T-cell (primary cell): ENCODE measurements around the gene CC2D1B. TPM values are rescaled to one million over a fixed set of nuclear protein-coding genes. Genes with fewer than 3 reads are reported as not detected.

Experiments used
- ATAC-seq, 4 experiments: fragments of 200-7000 bp in 3 of 4; fragments of 150-1000 bp in 1 of 4; cut with Tn5 transposase; replicated peaks in 1 of 4; 1 replicate in 3 of 4; 2 replicates in 1 of 4; pipeline ENCODE4 v1.10.0; 2021; ENCODE audit warnings: moderate library complexity in 3 of 4, mild to moderate bottlenecking in 2 of 4, moderate number of reproducible peaks in 1 of 4
- CTCF ChIA-PET, 2 donors: fragments of 300-600 bp; sonication (Branson Sonifier 250); formaldehyde crosslinking; loops; one replicate each; lab custom pipeline; 2022; ENCODE audit warnings: antibody characterized with exemption in 2 of 2; lab: Charles Lee
- POLR2A ChIA-PET, 2 donors: fragments of 300-600 bp; sonication (Branson Sonifier 250); formaldehyde crosslinking; loops; one replicate each; lab custom pipeline; 2022; ENCODE audit warnings: antibody characterized with exemption in 2 of 2; lab: Charles Lee
- DNase-seq, 35 experiments: peaks; one replicate each; pipeline versions ENCODE4 v3.0.0 to v3.0.0-alpha.2; 2013 to 2023
- H3K27ac ChIP-seq: one replicate; pipeline ENCODE4 v1.5.1; 2013; ENCODE audit warnings: low read length
- H3K27me3 ChIP-seq, 2 experiments: replicated peaks in 1 of 2; 1 replicate in 1 of 2; 2 replicates in 1 of 2; pipeline versions ENCODE4 v1.6.1 to v1.7.0; 2013; ENCODE audit warnings: low read length in 1 of 2, mixed read lengths in 1 of 2; ENCODE audit not compliant: control insufficient read depth in 2 of 2, insufficient read depth in 2 of 2; ENCODE audit errors: extremely low read depth in 1 of 2
- H3K36me3 ChIP-seq, 2 donors: 1 replicate in 1 of 2; 2 replicates in 1 of 2; pipeline versions ENCODE4 v1.6.1 to v1.7.0; 2013; ENCODE audit warnings: low read length in 1 of 2; ENCODE audit not compliant: control insufficient read depth in 2 of 2, insufficient read depth in 1 of 2; ENCODE audit errors: extremely low read depth in 1 of 2
- H3K4me1 ChIP-seq, 2 experiments: 1 replicate in 1 of 2; 2 replicates in 1 of 2; pipeline versions ENCODE4 v1.6.1 to v1.7.0; 2013; ENCODE audit warnings: low read length in 2 of 2, mixed read lengths in 1 of 2; ENCODE audit not compliant: insufficient read depth in 2 of 2, control insufficient read depth in 1 of 2; ENCODE audit errors: extremely low read depth in 1 of 2
- H3K4me3 ChIP-seq, 2 donors: 1 replicate in 1 of 2; 2 replicates in 1 of 2; pipeline versions ENCODE4 v1.5.1 to v1.7.0; 2013; ENCODE audit warnings: mild to moderate bottlenecking in 2 of 2, low read length in 1 of 2, moderate library complexity in 1 of 2; ENCODE audit not compliant: control insufficient read depth in 1 of 2; ENCODE audit errors: extremely low read depth in 1 of 2
- H3K9me3 ChIP-seq: 2 replicates; pipeline ENCODE4 v1.7.0; 2013
- H3K27ac Mint-ChIP-seq, 2 donors: one replicate each; pipeline ENCODE4 v1.8.0; 2020 to 2021; ENCODE audit warnings: mild to moderate bottlenecking in 2 of 2, mixed read lengths in 2 of 2
- H3K27me3 Mint-ChIP-seq, 2 donors: one replicate each; pipeline ENCODE4 v1.8.0; 2021 to 2022; ENCODE audit warnings: mixed read lengths in 2 of 2
- H3K36me3 Mint-ChIP-seq: one replicate; pipeline ENCODE4 v1.8.0; 2021; ENCODE audit warnings: mixed read lengths
- H3K4me1 Mint-ChIP-seq, 3 donors: one replicate each; pipeline ENCODE4 v1.8.0; 2020 to 2022; ENCODE audit warnings: mixed read lengths in 3 of 3, mild to moderate bottlenecking in 1 of 3
- H3K4me3 Mint-ChIP-seq, 3 donors: one replicate each; pipeline ENCODE4 v1.8.0; 2020 to 2022; ENCODE audit warnings: mild to moderate bottlenecking in 3 of 3, mixed read lengths in 3 of 3, moderate library complexity in 3 of 3
- H3K9me3 Mint-ChIP-seq, 3 donors: one replicate each; pipeline ENCODE4 v1.8.0; 2020 to 2022; ENCODE audit warnings: mixed read lengths in 3 of 3
- WGBS: methylation state at CpG from one replicate; pipeline ENCODE4 v1.1.5; 2013; ENCODE audit warnings: missing lambda C conversion rate; ENCODE audit not compliant: insufficient coverage; 5-methylcytosine and 5-hydroxymethylcytosine counted together
- total RNA-seq, 35 experiments: library from RNA in 6 of 35; stranded (reverse) in 6 of 35; fragments of 120-200 nt in 1 of 35; gene quantifications; one replicate each; pipeline versions ENCODE4 v1.2.1 to v1.2.4 and lab custom pipeline; 2013 to 2026

CC2D1B gene
- total RNA-seq, 5 donors from 2014 or later (not counting 1 experiment from before 2014, with no cell fraction given), result 59.7 to 87.3 (median 83.6) TPM

DNA sequence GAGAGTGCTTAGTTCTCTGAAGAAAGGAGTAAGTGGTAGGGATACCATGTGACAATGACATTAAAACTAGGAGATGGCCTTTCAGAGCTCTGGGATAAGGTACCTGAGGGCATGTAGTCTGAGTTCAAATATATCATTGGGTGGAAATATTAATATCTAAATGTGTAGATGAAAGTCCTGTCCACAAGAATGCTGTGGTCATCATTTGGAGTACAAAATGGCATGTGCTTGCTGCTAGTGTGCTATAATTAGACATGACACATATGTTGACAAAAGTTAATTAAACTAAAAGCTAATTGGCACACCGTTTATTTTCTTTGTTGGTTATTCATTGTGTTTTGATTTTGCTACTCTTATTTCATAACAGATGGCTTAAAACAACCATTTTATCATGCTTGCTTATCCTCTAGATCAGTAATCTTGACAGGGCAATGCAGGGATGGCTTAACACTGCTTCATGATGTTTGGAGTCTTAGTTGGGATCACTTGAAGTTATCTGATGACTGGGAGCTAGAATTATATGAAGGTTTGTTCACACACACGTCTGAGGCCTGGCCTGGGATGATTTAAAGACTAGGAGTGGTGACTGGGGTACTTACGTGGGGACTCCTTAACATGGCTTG, 31.0 kb downstream of the CC2D1B start:
- CTCF ChIA-PET, result no interaction called here
- Histone ChIP-seq H3K4me3 (no peak overlapping the region), H3K36me3 (no peaks in the 10 kb centered on the region), H3K9me3 (no peaks in the 10 kb centered on the region), H3K27ac (no peak overlapping the region), H3K4me1 (no peaks in the 10 kb centered on the region), H3K27me3 (no peaks in the 10 kb centered on the region)
- no peak for DNase-seq
- Mint-ChIP-seq H3K9me3 (no peaks in the 10 kb centered on the region), H3K36me3 (peaks cover 25% of the 10 kb centered on the region), H3K4me3 (no peak overlapping the region), H3K4me1 (peaks cover 0 to 1% (median under 1%) of the 10 kb centered on the region in 3 donors), H3K27me3 (no peaks in the 10 kb centered on the region), H3K27ac (no peak overlapping the region)
- ATAC-seq, result no peak
- POLR2A ChIA-PET, result no interaction called here
- 60% methylated on average over 1 of the region's 3 CpGs for WGBS

DNA sequence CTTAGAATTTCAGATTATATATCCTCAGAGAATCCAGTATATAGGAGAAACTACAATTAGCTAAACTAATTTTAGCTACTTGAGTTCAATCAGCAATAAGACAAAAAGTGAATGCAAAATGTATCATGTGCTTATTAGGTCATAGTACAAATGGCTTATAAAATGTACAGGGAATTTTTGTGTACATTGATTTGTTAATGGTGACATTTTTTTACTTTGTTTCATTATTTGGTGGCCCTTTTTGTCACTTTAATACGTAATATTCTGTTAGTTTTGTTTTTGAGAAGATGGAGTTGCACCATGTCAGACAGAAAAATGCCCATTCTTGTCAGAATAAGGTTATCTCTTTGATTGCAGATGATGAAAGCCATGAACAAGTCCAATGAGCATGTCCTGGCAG, 33.6 kb downstream of the CC2D1B start:
- ATAC-seq, result no peak

DNA sequence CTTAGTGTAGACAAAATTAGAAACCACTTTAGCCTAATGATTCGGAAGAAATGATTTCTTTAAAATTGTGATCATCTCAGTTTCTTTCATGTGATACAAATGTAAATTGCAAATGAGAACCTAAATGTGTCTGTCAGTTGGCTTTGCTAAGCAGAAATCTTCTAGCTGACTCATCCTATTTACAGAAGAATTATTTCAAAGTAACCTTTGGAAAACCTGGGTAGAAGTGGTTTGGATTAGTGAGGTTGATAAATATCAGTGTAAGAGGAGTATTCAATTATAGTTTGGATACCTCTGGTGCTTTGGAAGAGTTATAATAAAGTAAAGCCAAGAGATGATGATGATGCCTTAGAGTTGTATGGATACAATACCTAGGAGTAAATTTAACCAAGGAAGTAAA, 37.4 kb downstream of the CC2D1B start:
- Mint-ChIP-seq H3K4me3 (no peak overlapping the region), H3K27me3 (no peaks in the 10 kb centered on the region), H3K4me1 (peaks cover 0 to 6% (median 4%) of the 10 kb centered on the region in 3 donors), H3K9me3 (no peaks in the 10 kb centered on the region), H3K27ac (no peak overlapping the region), H3K36me3 (peaks cover 11% of the 10 kb centered on the region)
- WGBS, result no CpG with 5 or more reads among the region's 1 CpG
- Histone ChIP-seq H3K36me3 (no peaks in the 10 kb centered on the region), H3K4me3 (no peak overlapping the region), H3K9me3 (no peaks in the 10 kb centered on the region), H3K27me3 (no peaks in the 10 kb centered on the region), H3K27ac (no peak overlapping the region), H3K4me1 (no peaks in the 10 kb centered on the region)
- POLR2A ChIA-PET, result no interaction called here
- ATAC-seq, result no peak
- no peak for DNase-seq
- CTCF ChIA-PET, result no interaction called here

More for the DNA sequence above, 33.6 kb downstream of the CC2D1B start:
- no peak overlapping the region for H3K27ac ChIP-seq
- no peaks in the 10 kb centered on the region for H3K27me3 Mint-ChIP-seq
- no peaks in the 10 kb centered on the region for H3K4me1 ChIP-seq
- no peaks in the 10 kb centered on the region for H3K36me3 ChIP-seq
- no peak overlapping the region for H3K4me3 ChIP-seq
- no peaks in the 10 kb centered on the region for H3K9me3 ChIP-seq
- H3K9me3 Mint-ChIP-seq, result no peaks in the 10 kb centered on the region
- no CpG with 5 or more reads among the region's 1 CpG for WGBS
- H3K4me3 Mint-ChIP-seq, result no peak overlapping the region
- POLR2A ChIA-PET, result no interaction called here
- DNase-seq, result no peak
- CTCF ChIA-PET, result no interaction called here
- peaks cover 0 to 6% (median 4%) of the 10 kb centered on the region in 3 donors for H3K4me1 Mint-ChIP-seq
- H3K27ac Mint-ChIP-seq, result no peak overlapping the region
- peaks cover 16% of the 10 kb centered on the region for H3K36me3 Mint-ChIP-seq
- H3K27me3 ChIP-seq, result no peaks in the 10 kb centered on the region

DNA sequence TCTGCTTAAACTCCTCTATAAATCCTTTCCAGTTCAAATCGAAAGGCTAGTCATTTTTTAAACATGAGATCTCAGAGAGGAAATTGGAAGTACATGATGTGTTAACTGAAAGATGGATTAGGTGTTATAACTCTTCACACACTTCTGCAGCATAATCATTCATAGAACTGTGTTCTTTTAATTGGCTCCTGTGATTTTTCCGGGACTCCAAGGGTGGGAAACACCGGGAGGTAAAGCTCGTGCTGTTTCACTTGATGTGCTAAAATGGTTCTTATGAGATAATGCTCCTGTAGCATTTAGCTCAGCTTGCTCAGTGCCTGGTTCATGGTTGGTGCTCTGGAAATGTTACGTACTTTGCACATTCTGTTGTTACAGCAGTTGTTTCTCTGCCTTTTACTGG, 40.2 kb downstream of the CC2D1B start:
- Histone ChIP-seq H3K36me3 (no peaks in the 10 kb centered on the region), H3K27ac (no peak overlapping the region), H3K4me3 (no peak overlapping the region), H3K4me1 (no peaks in the 10 kb centered on the region), H3K9me3 (no peaks in the 10 kb centered on the region), H3K27me3 (no peaks in the 10 kb centered on the region)
- Mint-ChIP-seq H3K4me3 (no peak overlapping the region), H3K9me3 (no peaks in the 10 kb centered on the region), H3K27ac (no peak overlapping the region), H3K4me1 (peaks cover 0 to 6% (median 4%) of the 10 kb centered on the region in 3 donors), H3K27me3 (no peaks in the 10 kb centered on the region), H3K36me3 (peaks cover 5% of the 10 kb centered on the region)
- CTCF ChIA-PET, result interaction anchor here in 1 of 2 donors (0.6 kb wide), 1 partner anchor 69 kb away, joined by 7 read pairs; no protein-coding TSS in a partner anchor
- ATAC-seq, result no peak
- WGBS, result no CpG with 5 or more reads among the region's 5 CpGs
- POLR2A ChIA-PET, result no interaction called here
- DNase-seq, result no peak

DNA sequence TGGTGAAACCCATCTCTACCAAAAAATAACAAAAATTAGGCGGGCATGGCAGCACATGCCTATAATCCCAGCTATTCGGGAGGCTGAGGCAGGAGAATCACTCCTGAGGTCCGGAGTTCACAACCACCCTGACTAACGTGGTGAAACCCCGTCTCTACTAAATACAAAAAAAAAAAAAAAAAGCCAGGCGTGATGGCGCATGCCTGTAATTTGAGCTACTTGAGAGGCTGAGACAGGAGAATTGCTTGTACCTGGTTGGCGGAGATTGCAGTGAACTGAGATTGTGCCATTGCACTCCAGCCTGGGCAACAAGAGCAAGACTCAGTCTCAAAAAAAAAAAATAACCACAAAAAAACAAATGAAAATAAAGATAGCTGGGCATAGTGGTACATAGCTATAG, 42.3 kb downstream of the CC2D1B start:
- Histone ChIP-seq H3K4me1 (no peaks in the 10 kb centered on the region), H3K9me3 (no peaks in the 10 kb centered on the region), H3K27ac (no peak overlapping the region), H3K36me3 (no peaks in the 10 kb centered on the region), H3K27me3 (no peaks in the 10 kb centered on the region), H3K4me3 (no peak overlapping the region)
- no peak overlapping the region for H3K4me3 Mint-ChIP-seq
- POLR2A ChIA-PET, result no interaction called here
- CTCF ChIA-PET, result no interaction called here
- H3K9me3 Mint-ChIP-seq, result no peaks in the 10 kb centered on the region
- no CpG with 5 or more reads among the region's 8 CpGs for WGBS
- ATAC-seq, result no peak
- H3K27ac Mint-ChIP-seq, result no peak overlapping the region
- no peaks in the 10 kb centered on the region for H3K4me1 Mint-ChIP-seq
- DNase-seq, result no peak
- no peaks in the 10 kb centered on the region for H3K27me3 Mint-ChIP-seq
- H3K36me3 Mint-ChIP-seq, result peaks cover 5% of the 10 kb centered on the region

DNA sequence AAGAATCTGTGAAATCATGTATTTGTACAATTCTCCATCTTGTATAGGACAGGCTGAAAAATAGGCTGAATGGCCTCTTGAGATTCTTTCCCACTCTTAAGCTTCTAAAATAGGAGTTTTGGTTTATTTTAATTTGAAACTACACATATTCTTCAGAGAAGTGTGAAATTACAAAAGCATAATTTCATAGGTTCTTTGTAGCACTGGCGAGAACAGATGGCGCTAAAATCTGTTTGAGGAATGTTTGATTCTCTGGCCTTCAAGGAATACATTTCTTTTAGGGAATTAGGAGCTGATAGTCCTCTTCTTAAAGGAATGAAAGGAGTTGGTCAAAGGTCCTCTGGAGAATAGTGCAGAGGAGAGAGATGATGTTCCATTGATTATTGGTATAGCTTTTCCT, 44.9 kb downstream of the CC2D1B start:
- no peak overlapping the region for H3K27ac ChIP-seq
- H3K27ac Mint-ChIP-seq, result no peak overlapping the region
- no peak overlapping the region for H3K4me3 ChIP-seq
- H3K27me3 Mint-ChIP-seq, result no peaks in the 10 kb centered on the region
- 100% methylated on average over 1 of the region's 2 CpGs for WGBS
- DNase-seq (no peak), ATAC-seq (no peak)
- H3K4me1 ChIP-seq, result no peaks in the 10 kb centered on the region
- H3K36me3 Mint-ChIP-seq, result peaks cover 5% of the 10 kb centered on the region
- no peak overlapping the region for H3K4me3 Mint-ChIP-seq
- no peaks in the 10 kb centered on the region for H3K4me1 Mint-ChIP-seq
- H3K27me3 ChIP-seq, result no peaks in the 10 kb centered on the region
- no peaks in the 10 kb centered on the region for H3K36me3 ChIP-seq
- no peaks in the 10 kb centered on the region for H3K9me3 ChIP-seq
- POLR2A ChIA-PET, result no interaction called here
- CTCF ChIA-PET, result no interaction called here
- H3K9me3 Mint-ChIP-seq, result no peaks in the 10 kb centered on the region
